Skeletal muscle satellite cell (primary cell): ENCODE measurements around the gene ARHGDIA.

Experiments
- H3K27me3 ChIP-seq: 2 replicates; pipeline ENCODE4 v1.7.0; 2013; ENCODE audit warnings: low read length; ENCODE audit not compliant: control insufficient read depth, insufficient read depth
- H3K36me3 ChIP-seq: 2 replicates; pipeline ENCODE4 v1.7.0; 2013; ENCODE audit warnings: mild to moderate bottlenecking, control low read depth, low read length; ENCODE audit not compliant: insufficient read depth
- H3K4me1 ChIP-seq: 2 replicates; pipeline ENCODE4 v1.7.0; 2013; ENCODE audit warnings: low read length; ENCODE audit not compliant: control insufficient read depth, insufficient read depth
- H3K4me2 ChIP-seq: 2 replicates; pipeline ENCODE4 v1.7.0; 2013; ENCODE audit warnings: mild to moderate bottlenecking, low read length
- H3K4me3 ChIP-seq: 2 replicates; pipeline ENCODE4 v1.7.0; 2013; ENCODE audit warnings: low read length
- H3K9ac ChIP-seq: 2 replicates; pipeline ENCODE4 v1.7.0; 2013; ENCODE audit warnings: mild to moderate bottlenecking, low read depth, low read length, moderate library complexity
- H3K9me3 ChIP-seq: replicated peaks from 2 replicates; pipeline ENCODE4 v1.7.0; 2013; ENCODE audit warnings: mild to moderate bottlenecking, control low read depth, low read length

Gene ARHGDIA

DNA sequence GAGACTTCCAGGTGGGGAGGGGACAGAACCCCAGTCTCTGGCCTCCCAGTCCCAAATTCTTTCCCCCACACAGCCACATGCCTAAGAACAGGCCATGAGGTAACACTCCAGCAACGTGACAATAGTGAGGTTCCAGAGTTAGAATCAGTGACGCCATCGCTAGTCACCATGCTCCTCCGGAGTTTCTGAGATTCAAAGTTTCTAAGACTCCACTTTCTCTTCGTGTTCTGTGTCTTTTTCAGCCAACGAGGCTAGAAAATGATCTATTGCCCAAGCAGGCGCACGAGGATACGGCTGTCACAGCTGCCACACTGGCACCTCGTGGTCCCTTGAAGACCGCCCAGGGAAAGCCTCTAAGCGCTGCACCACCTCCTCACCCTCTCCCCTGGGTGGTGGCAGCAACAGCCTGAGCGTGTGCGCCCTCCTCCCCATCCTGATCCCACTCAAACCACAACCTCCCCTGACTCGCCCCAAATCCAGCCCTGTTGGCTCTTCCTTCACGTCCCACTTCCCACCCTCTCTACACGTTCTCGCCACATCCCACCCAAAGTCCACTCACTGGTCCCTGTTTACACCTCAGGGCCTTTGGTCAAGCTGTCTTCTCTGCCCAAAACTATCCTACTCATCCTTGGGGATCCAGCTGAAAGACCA, 39.1 kb downstream of the ARHGDIA start:
- H3K36me3 ChIP-seq: peaks cover 5% of the 10 kb centered on the region

GRCh38 chr17:81831563-81831956, 39.6 kb downstream of the ARHGDIA start:
- Histone ChIP-seq H3K4me3 (peak overlapping the region; percentile 80), H3K27me3 (no peaks in the 10 kb centered on the region), H3K4me1 (peaks cover 22% of the 10 kb centered on the region), H3K9me3 (no peaks in the 10 kb centered on the region), H3K4me2 (peak overlapping the region; percentile 93), H3K36me3 (peaks cover 5% of the 10 kb centered on the region), H3K9ac (peak overlapping the region; percentile 97)

More for the DNA sequence above, 39.1 kb downstream of the ARHGDIA start:
- H3K4me3 ChIP-seq: peak overlapping the region; percentile 80
- H3K27me3 ChIP-seq: no peaks in the 10 kb centered on the region
- H3K4me1 ChIP-seq: peaks cover 22% of the 10 kb centered on the region
- no peaks in the 10 kb centered on the region for H3K9me3 ChIP-seq
- peak overlapping the region; percentile 97 for H3K9ac ChIP-seq
- H3K4me2 ChIP-seq: peak overlapping the region; percentile 93

- Histone ChIP-seq H3K4me2 (no peak overlapping the region), H3K4me3 (no peak overlapping the region), H3K9me3 (no peaks in the 10 kb centered on the region), H3K27me3 (no peaks in the 10 kb centered on the region), H3K36me3 (peaks cover 5% of the 10 kb centered on the region), H3K4me1 (peaks cover 22% of the 10 kb centered on the region), H3K9ac (no peak overlapping the region)
Observed at GRCh38 chr17:81829858-81830257, 41.3 kb downstream of the ARHGDIA start.

DNA sequence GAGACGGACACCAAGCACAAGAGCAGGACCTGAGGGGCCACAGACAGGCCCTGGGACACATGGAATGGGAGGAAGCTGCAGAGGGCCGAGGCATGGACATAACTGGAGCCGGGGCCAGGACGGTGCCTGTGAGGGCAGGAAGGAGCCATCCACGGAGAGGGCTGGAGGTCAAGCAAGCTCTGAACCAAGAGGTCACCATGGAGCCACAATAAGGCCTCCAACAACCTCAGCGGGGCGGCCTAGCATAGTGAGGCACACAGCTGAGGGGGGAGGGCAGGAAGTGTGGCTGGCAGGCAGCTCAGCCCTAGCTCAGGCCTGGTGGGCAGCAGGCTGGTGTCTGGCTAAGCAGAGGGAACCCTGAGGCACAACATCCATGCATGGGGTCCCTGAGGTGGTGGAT, 42.5 kb downstream of the ARHGDIA start:
- Histone ChIP-seq H3K9me3 (no peaks in the 10 kb centered on the region), H3K4me3 (no peak overlapping the region), H3K9ac (no peak overlapping the region), H3K27me3 (no peaks in the 10 kb centered on the region), H3K36me3 (peaks cover 5% of the 10 kb centered on the region), H3K4me2 (no peak overlapping the region), H3K4me1 (peaks cover 17% of the 10 kb centered on the region)

DNA sequence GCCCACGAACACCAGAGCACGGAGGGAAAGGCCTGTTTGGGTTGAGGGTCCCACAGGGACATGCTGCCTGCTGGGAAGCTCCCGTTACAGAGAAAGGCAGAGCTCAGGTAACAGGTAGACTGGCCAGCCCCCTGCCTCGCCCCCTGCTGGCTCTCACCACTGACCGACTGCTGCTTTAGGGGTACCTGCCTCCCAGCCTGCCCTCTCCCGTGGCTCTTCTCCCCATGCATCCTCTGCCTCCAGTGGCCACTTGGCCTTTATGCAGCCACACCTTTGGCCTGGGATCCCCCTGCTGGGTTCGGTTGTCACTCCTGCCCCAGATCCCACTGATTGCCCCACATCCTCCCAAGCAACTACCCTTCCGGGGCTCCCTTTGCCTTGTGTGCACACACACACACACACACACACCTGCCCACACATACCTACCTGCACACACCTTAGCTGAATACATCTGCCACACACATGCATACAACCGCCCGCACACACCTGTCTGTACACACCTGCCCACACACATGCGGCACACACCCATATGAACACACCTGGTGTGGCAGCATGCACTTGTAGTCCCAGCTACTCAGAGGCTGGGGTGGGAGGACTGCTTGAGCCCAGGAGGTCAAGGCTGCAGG, 45.2 kb downstream of the ARHGDIA start:
- Histone ChIP-seq H3K36me3 (peaks cover 18% of the 10 kb centered on the region), H3K9ac (no peak overlapping the region), H3K4me1 (peaks cover 12% of the 10 kb centered on the region), H3K4me2 (no peak overlapping the region), H3K9me3 (no peaks in the 10 kb centered on the region), H3K27me3 (no peaks in the 10 kb centered on the region), H3K4me3 (no peak overlapping the region)

DNA sequence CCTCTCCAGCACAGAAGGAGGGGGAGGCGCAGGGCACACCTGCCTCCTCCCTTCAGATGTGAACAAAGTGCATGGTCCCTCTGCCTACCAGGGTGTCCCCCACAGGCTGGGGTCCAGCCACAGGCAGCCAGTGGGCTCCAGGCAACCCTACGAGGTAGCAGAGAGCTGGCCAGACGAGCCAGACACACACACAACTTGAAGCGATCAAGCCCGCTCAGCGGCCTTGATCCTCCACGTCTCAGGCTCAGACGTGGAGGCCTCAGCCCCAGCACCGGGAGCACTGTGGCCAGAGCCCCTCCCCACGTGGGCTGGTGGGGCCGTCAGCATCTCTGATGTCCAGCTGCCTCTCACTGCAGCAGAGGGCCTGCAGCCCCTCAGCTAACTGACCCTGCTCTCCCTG, 46.5 kb downstream of the ARHGDIA start:
- no peak overlapping the region for H3K9ac ChIP-seq
- no peaks in the 10 kb centered on the region for H3K27me3 ChIP-seq

DNA sequence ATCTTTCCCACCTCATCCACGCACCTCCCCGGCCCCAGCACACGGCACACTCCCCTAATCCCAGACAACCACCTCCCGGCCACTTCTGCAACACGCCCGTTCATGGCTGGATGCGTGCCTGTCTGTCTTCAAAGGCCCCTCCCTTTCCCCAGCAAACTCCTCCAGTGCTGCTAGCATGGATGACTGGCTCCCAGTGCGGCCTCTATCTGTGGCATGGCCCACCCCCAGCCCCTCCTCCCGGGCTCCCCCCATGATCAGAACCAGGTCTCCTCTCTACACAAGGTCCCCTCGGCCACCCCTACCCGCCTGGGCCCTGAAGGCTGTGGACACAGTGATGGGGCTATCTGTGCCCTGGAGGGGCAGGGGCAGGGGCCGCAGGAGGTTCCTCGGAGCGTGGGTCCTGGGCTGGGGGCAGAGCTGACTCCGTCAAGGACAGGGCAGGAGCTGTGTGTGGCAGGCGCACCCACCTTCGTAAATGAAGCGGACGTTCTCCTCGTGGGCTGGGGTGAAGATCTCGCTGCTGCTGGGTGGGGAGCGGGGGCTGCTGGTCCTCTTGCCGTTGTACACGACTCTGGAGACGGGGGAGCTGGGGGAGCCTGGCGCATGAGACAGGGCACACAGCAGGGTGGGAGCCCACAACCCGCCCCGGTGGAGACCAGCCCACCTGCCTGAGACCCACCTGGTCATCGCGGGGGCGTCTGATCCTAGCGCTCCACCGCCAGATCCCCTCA, 47.2 kb downstream of the ARHGDIA start:
- no peak overlapping the region for H3K9ac ChIP-seq
- no peak overlapping the region for H3K4me2 ChIP-seq
- H3K4me1 ChIP-seq: peaks cover 12% of the 10 kb centered on the region
- H3K9me3 ChIP-seq: no peaks in the 10 kb centered on the region
- H3K27me3 ChIP-seq: no peaks in the 10 kb centered on the region
- no peak overlapping the region for H3K4me3 ChIP-seq
- H3K36me3 ChIP-seq: peaks cover 13% of the 10 kb centered on the region

More for the DNA sequence above, 46.5 kb downstream of the ARHGDIA start:
- Histone ChIP-seq H3K9me3 (no peaks in the 10 kb centered on the region), H3K4me2 (no peak overlapping the region), H3K4me1 (peaks cover 12% of the 10 kb centered on the region), H3K36me3 (peaks cover 13% of the 10 kb centered on the region), H3K4me3 (no peak overlapping the region)

DNA sequence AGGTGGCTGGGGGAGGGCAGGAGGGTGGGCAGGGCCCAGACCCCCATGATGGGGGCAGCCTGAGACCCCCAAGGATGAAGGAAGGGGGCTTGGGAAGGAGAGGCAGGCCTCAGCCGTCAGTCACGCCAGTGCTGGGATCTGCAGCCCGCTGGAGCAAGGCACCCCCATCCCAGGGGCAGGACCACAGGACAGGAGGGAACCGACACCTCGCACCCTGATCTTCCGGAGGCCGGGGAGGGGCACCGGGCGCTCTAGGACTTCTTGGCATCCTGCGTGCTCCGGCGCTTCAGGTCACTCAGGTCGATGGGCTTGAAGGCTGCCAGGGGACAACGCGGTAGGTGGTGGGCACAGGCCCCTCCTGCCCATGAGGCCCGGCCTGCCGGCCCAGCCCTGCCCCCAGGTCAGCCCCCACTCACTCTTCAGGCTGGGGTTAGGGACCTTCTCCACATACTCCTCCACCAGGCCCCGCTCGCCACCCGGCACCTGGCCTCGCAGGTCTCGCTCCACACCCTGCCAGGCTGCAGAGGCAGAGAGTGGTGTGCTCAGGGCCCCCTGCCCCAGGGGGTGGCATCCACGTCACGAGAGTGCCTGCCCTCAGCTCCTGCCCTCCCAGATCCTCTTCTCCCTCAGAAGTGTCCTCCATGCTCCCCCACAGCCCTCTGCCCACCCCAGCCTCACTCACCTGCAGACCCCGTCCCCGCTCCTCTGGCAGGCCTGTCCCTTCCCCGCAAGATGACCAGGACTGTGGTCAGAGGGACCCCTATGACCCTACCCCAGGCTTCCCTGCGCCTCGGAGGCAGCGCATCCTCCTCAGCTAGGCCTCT, 47.9 kb downstream of the ARHGDIA start:
- Histone ChIP-seq H3K27me3 (peaks cover 4% of the 10 kb centered on the region), H3K4me1 (peaks cover 12% of the 10 kb centered on the region), H3K36me3 (peaks cover 13% of the 10 kb centered on the region), H3K4me3 (no peak overlapping the region), H3K9ac (no peak overlapping the region), H3K4me2 (no peak overlapping the region), H3K9me3 (no peaks in the 10 kb centered on the region)

DNA sequence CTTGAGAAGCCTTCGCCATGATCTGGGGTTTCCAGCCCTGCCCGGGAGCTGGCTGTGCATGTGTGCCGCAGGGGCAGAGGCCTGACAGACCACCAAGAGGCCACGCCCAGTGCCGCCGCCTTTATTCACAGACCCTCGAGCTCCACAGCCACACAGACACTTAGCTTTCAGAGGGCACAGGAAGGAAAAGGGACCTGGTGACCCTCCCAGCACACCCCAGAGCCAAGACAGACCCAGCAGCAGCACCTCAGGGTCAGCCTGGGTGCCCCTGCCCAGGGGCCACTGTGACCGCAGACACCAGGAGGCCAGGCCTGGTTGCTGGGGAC, 48.9 kb downstream of the ARHGDIA start:
- Histone ChIP-seq H3K36me3 (peaks cover 13% of the 10 kb centered on the region), H3K4me1 (peaks cover 12% of the 10 kb centered on the region), H3K4me3 (no peak overlapping the region), H3K4me2 (no peak overlapping the region), H3K9ac (no peak overlapping the region), H3K9me3 (no peaks in the 10 kb centered on the region), H3K27me3 (peaks cover 10% of the 10 kb centered on the region)

DNA sequence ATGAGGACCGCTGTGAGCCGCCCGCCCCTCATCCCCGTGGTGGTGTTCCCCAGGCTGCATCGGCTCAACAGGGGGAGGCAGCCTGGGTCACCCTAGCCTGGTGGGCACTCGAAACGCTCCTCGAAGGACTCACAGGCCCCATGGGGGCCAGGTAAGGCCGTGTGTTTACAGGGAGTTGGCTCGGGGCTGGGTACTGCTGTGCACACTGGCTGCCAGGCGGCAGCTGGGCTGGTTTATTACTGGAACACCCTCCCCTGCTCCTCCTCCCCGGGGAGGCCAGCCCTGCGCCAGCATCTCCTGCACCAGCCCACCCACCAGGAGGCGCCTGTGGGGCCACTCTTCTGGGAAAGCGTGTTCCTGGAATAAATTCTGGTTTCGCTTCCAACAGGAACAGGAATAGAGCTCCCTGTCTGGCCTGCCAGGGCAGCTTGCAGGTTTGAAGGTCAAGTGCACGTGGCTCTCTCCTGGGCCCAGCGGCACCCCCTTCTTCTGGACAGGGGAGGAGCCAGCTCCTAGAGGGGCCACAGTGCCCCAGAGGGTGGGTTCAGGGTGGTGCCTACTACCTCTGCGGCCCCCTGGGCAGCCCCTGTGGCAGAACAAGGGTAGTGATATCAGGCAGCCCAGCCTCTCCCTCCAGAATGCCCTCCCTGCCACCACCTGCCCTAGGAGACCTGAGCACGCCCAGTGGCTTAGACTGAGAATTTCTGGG, 49.4 kb downstream of the ARHGDIA start:
- no peak overlapping the region for H3K4me3 ChIP-seq

GRCh38 chr17:81821147-81821546, 50.0 kb downstream of the ARHGDIA start:
- Histone ChIP-seq H3K27me3 (peaks cover 11% of the 10 kb centered on the region), H3K36me3 (peaks cover 13% of the 10 kb centered on the region), H3K9ac (no peak overlapping the region), H3K4me1 (peaks cover 12% of the 10 kb centered on the region), H3K9me3 (no peaks in the 10 kb centered on the region), H3K4me3 (no peak overlapping the region), H3K4me2 (no peak overlapping the region)

More for the DNA sequence above, 49.4 kb downstream of the ARHGDIA start:
- Histone ChIP-seq H3K4me1 (peaks cover 12% of the 10 kb centered on the region), H3K36me3 (peaks cover 13% of the 10 kb centered on the region), H3K9me3 (no peaks in the 10 kb centered on the region), H3K4me2 (peak overlapping the region; percentile 4), H3K27me3 (peaks cover 10% of the 10 kb centered on the region), H3K9ac (no peak overlapping the region)
